Measurements from ENCODE around the gene HBM. TPM values are rescaled to one million over a fixed set of nuclear protein-coding genes. Genes with fewer than 3 reads are reported as not detected.

The HBM gene
- total RNA-seq, 1 experiment from 2014 or later: not detected

GRCh38 chr16:154217-155030 lies 11.4 kb upstream of the HBM start:
- Histone ChIP-seq H3K56ac (ENCODE audit: insufficient read length, low read depth, low read length) (no peak overlapping the region), H3K4me2 (ENCODE audit: insufficient read depth, insufficient read length, low read length) (peak overlapping the region; percentile 86), H2BK5ac (ENCODE audit: insufficient read length, low read length) (no peak overlapping the region), H2BK12ac (ENCODE audit: insufficient read length, low read depth, low read length) (no peak overlapping the region), H3K18ac (ENCODE audit: insufficient read length, low read depth, low read length) (no peak overlapping the region), H4K91ac (ENCODE audit: insufficient read length, low read depth, low read length) (no peak overlapping the region), H3K79me2 (ENCODE audit: insufficient read depth, low read length) (no peaks in the 10 kb centered on the region), H3K9ac (ENCODE audit: extremely low read depth, insufficient read length, low read length) (no peak overlapping the region), H3K79me1 (ENCODE audit: insufficient read depth, low read depth, low read length, poor library complexity, severe bottlenecking) (no peaks in the 10 kb centered on the region), H2BK120ac (ENCODE audit: low read depth, low read length, poor library complexity, severe bottlenecking) (no peak overlapping the region), H2BK15ac (ENCODE audit: low read depth, low read length) (no peak overlapping the region), H4K8ac (replicated peaks; ENCODE audit: insufficient read length, low read depth, low read length) (no peak overlapping the region), H3K4me1 (ENCODE audit: insufficient read depth, low read length) (no peaks in the 10 kb centered on the region), H4K20me1 (ENCODE audit: control insufficient read depth, insufficient read depth, insufficient read length) (no peaks in the 10 kb centered on the region), H4K5ac (ENCODE audit: insufficient read length, low read depth, low read length) (no peak overlapping the region), H2AFZ (ENCODE audit: low read length) (no peak overlapping the region), H2AK5ac (ENCODE audit: insufficient read length, low read length) (no peak overlapping the region), H3K27ac (ENCODE audit: insufficient read length, low read depth, low read length) (no peak overlapping the region), H3T11ph (ENCODE audit: low read length) (no peak overlapping the region), H3K23me2 (ENCODE audit: insufficient read length, low read depth, low read length, poor library complexity, severe bottlenecking) (peaks cover 7% of the 10 kb centered on the region), H3K14ac (ENCODE audit: insufficient read depth, low read length) (no peak overlapping the region), H3K27me3 (ENCODE audit: insufficient read depth, low read length) (peaks cover 9% of the 10 kb centered on the region; the same call in 1 of the 2 replicates), H3K4ac (ENCODE audit: low read depth, low read length) (no peak overlapping the region), H2BK20ac (ENCODE audit: low read depth, low read length, poor library complexity, severe bottlenecking) (no peak overlapping the region), H3K9me3 (ENCODE audit: control insufficient read depth, low read depth, low read length) (no peaks in the 10 kb centered on the region), H3K23ac (ENCODE audit: insufficient read length, low read depth, low read length) (no peak overlapping the region)
- H3K36me3 Mint-ChIP-seq (ENCODE audit: insufficient read depth in 1 of 3, low read depth in 3 of 3): no peaks in the 10 kb centered on the region
- TF ChIP-seq CTCF (conservative IDR thresholded peaks at IDR 0.05): no peak
- H3K4me3 Mint-ChIP-seq: peak overlapping the region; percentile 63 to 88
- DNase-seq: peak; percentile 67
- peaks cover 82% of the 10 kb centered on the region for H3K27me3 Mint-ChIP-seq (ENCODE audit: low read depth)
- no peak overlapping the region for H3K27ac Mint-ChIP-seq
- H3K4me1 Mint-ChIP-seq: peaks cover 9% of the 10 kb centered on the region in 2 experiments
- H3K9me3 Mint-ChIP-seq: peaks cover 5 to 9% of the 10 kb centered on the region in 2 experiments; a peak in 3 of 5 replicates
- no CpG with 5 or more reads among the region's 59 CpGs for WGBS (ENCODE audit: extremely low coverage, insufficient read length, low lambda C conversion rate)
